Neuronal stem cell (in vitro differentiated cells): ENCODE data around the gene ALPL.
A peak's percentile ranks its signal among the peaks of the same experiment; 100 is the strongest.

ENCODE experiments used
- DNase-seq: peaks from one replicate; pipeline ENCODE4 v3.0.0-alpha.2; 2013; ENCODE audit warnings: low spot score
- H2AFZ ChIP-seq: one replicate; pipeline ENCODE4 v1.6.1; 2013; ENCODE audit warnings: mild to moderate bottlenecking, low read length, inconsistent platforms
- H2AK5ac ChIP-seq: 2 replicates; pipeline ENCODE4 v1.6.1; 2013; ENCODE audit warnings: low read depth, mild to moderate bottlenecking, inconsistent platforms, low read length, moderate library complexity, mixed read lengths
- H2BK120ac ChIP-seq: 2 replicates; pipeline ENCODE4 v1.6.1; 2013; ENCODE audit warnings: low read depth, mild to moderate bottlenecking, inconsistent platforms, low read length, moderate library complexity, mixed read lengths
- H2BK12ac ChIP-seq: one replicate; pipeline ENCODE4 v1.6.1; 2013; ENCODE audit warnings: low read length, inconsistent platforms
- H2BK15ac ChIP-seq: 2 replicates; pipeline ENCODE4 v1.6.1; 2013; ENCODE audit warnings: mild to moderate bottlenecking, low read length, inconsistent platforms, mixed read lengths
- H2BK5ac ChIP-seq: one replicate; pipeline ENCODE4 v1.6.1; 2013; ENCODE audit warnings: inconsistent platforms, mild to moderate bottlenecking, low read length, moderate library complexity
- H3K14ac ChIP-seq: one replicate; pipeline ENCODE4 v1.6.1; 2013; ENCODE audit warnings: low read length, inconsistent platforms
- H3K18ac ChIP-seq: 2 replicates; pipeline ENCODE4 v1.6.1; 2013; ENCODE audit warnings: low read length, inconsistent platforms
- H3K23ac ChIP-seq: 2 replicates; pipeline ENCODE4 v1.6.1; 2013; ENCODE audit warnings: low read depth, mild to moderate bottlenecking, mixed read lengths, low read length, inconsistent platforms; ENCODE audit not compliant: poor library complexity
- H3K27ac ChIP-seq: replicated peaks from 3 replicates; pipeline ENCODE4 v1.5.1; 2013; ENCODE audit warnings: low read length, inconsistent platforms
- H3K27me3 ChIP-seq, 3 experiments: 2 replicates each; pipeline ENCODE4 v1.6.1; 2013; ENCODE audit warnings: low read length in 3 of 3, mild to moderate bottlenecking in 2 of 3, inconsistent platforms in 1 of 3, low read depth in 1 of 3, mixed read lengths in 1 of 3, moderate library complexity in 1 of 3; ENCODE audit not compliant: control insufficient read depth in 3 of 3, insufficient read depth in 3 of 3
- H3K36me3 ChIP-seq, 2 donors: replicated peaks in 1 of 2; 2 replicates each; pipeline ENCODE4 v1.6.1; 2013; ENCODE audit warnings: low read length in 2 of 2; ENCODE audit not compliant: control insufficient read depth in 2 of 2, insufficient read depth in 2 of 2
- H3K4ac ChIP-seq: 2 replicates; pipeline ENCODE4 v1.6.1; 2013; ENCODE audit warnings: inconsistent platforms, mild to moderate bottlenecking, low read length, moderate library complexity
- H3K4me1 ChIP-seq, 2 donors: 1 replicate in 1 of 2; 2 replicates in 1 of 2; pipeline ENCODE4 v1.6.1; 2013; ENCODE audit warnings: low read length in 2 of 2, low read depth in 1 of 2; ENCODE audit not compliant: control insufficient read depth in 2 of 2, insufficient read depth in 1 of 2
- H3K4me2 ChIP-seq: one replicate; pipeline ENCODE4 v1.6.1; 2013; ENCODE audit warnings: mild to moderate bottlenecking, low read length, inconsistent platforms; ENCODE audit not compliant: insufficient read depth, poor library complexity, severe bottlenecking
- H3K4me3 ChIP-seq, 2 donors: 2 replicates each; pipeline ENCODE4 v1.5.1; 2013; ENCODE audit warnings: low read length in 2 of 2, mild to moderate bottlenecking in 2 of 2, inconsistent platforms in 1 of 2, moderate library complexity in 1 of 2
- H3K79me1 ChIP-seq: one replicate; pipeline ENCODE4 v1.6.1; 2013; ENCODE audit warnings: low read depth, mild to moderate bottlenecking, inconsistent platforms, low read length, moderate library complexity
- H3K9ac ChIP-seq: one replicate; pipeline ENCODE4 v1.6.1; 2013; ENCODE audit warnings: mild to moderate bottlenecking, low read depth, low read length, inconsistent platforms; ENCODE audit not compliant: poor library complexity
- H3K9me3 ChIP-seq, 2 donors: replicated peaks in 1 of 2; 2 replicates each; pipeline versions ENCODE3 to v1.6.1; 2013; ENCODE audit warnings: low read length in 2 of 2, mild to moderate bottlenecking in 2 of 2, inconsistent platforms in 1 of 2, low read depth in 1 of 2, mixed read lengths in 1 of 2, moderate library complexity in 1 of 2; ENCODE audit not compliant: control insufficient read depth in 2 of 2, insufficient read depth in 1 of 2
- H4K8ac ChIP-seq: one replicate; pipeline ENCODE4 v1.6.1; 2013; ENCODE audit warnings: low read depth, mild to moderate bottlenecking, inconsistent platforms, low read length, moderate library complexity
- H4K91ac ChIP-seq: one replicate; pipeline ENCODE4 v1.6.1; 2013; ENCODE audit warnings: low read length, low read depth, mild to moderate bottlenecking, inconsistent platforms; ENCODE audit not compliant: poor library complexity
- WGBS, 2 donors: extraction: QIAGEN DNeasy Blood & Tissue Kit; methylation state at CpG; one replicate each; pipeline ENCODE4 v1.1.7; 2013; ENCODE audit warnings: missing lambda C conversion rate in 2 of 2, mixed read lengths in 1 of 2; ENCODE audit not compliant: insufficient read length in 2 of 2, insufficient replicate concordance in 1 of 2; ENCODE audit errors: extremely low coverage in 2 of 2; 5-methylcytosine and 5-hydroxymethylcytosine counted together

ALPL gene

DNA sequence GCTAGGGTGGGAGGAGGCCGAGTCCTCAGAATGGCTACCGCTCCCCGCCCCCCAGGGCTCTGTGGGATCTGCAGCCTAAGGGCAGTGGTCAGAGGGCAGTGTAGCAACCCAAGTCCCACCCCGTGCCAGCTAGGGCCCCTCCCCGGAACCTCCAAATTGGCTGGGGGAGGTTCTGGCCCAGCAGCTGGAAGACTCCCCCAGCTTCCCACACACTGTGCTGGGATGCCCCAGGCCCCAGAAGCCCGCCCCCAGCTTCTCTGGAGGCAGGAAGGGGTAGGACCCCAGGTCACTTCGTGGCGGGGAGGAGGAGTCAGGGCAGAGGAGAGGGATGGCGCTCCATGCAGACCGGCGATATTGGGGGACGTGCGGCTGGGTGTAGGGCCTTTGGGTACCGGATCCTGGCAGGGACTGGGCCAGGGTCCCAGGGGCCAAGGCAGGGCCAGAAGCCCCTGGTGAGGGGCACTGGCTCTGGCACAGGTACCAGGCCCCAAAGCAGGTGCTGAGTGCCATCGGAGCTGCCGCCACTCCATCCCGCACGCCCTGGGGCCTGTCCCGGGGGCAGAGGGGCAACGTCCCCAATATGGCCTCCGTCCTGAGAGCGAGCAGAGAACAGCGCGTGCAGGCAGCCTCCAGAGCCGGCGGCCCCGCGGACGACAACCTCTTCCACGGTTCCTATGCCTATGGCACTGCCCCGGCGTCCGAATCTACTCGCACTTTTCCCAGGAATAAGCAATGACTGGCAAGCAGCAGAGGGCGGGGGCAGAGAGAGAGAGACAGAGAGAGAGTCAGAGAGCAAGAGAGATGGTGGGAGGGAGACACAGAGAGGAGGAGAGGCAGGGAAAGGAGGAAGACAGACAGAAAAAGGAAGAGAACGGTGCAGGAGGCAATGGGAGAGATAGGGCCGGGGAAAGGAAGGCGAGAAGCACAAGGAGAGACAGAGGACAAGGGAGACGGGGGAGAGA is 94.2 kb downstream of the ALPL start:
- H4K8ac ChIP-seq: no peak overlapping the region
- H3K4me1 ChIP-seq: peaks cover 3 to 12% of the 10 kb centered on the region in 2 donors
- no peaks in the 10 kb centered on the region for H3K79me1 ChIP-seq
- no peak for DNase-seq
- peak overlapping the region; percentile 68 for H3K23ac ChIP-seq
- no peak overlapping the region for H2BK120ac ChIP-seq
- peaks cover 0 to 10% (median 2%) of the 10 kb centered on the region in 3 experiments for H3K27me3 ChIP-seq
- H3K4ac ChIP-seq: no peak overlapping the region
- H2AFZ ChIP-seq: peak overlapping the region; percentile 63
- H2AK5ac ChIP-seq: peak overlapping the region; percentile 89
- H3K18ac ChIP-seq: peak overlapping the region; percentile 82
- peak overlapping the region; percentile 17 for H3K14ac ChIP-seq
- H3K9ac ChIP-seq: peak overlapping the region; percentile 67
- no CpG with 5 or more reads among the region's 39 CpGs for WGBS, 2 donors
- H3K9me3 ChIP-seq: no peaks in the 10 kb centered on the region
- H2BK5ac ChIP-seq: no peak overlapping the region
- no peak overlapping the region for H3K4me3 ChIP-seq
- H2BK15ac ChIP-seq: peak overlapping the region; percentile 72
- no peak overlapping the region for H3K27ac ChIP-seq
- peak overlapping the region; percentile 6 for H2BK12ac ChIP-seq
- H3K36me3 ChIP-seq: no peaks in the 10 kb centered on the region
- H4K91ac ChIP-seq: no peak overlapping the region
- no peak overlapping the region for H3K4me2 ChIP-seq

DNA sequence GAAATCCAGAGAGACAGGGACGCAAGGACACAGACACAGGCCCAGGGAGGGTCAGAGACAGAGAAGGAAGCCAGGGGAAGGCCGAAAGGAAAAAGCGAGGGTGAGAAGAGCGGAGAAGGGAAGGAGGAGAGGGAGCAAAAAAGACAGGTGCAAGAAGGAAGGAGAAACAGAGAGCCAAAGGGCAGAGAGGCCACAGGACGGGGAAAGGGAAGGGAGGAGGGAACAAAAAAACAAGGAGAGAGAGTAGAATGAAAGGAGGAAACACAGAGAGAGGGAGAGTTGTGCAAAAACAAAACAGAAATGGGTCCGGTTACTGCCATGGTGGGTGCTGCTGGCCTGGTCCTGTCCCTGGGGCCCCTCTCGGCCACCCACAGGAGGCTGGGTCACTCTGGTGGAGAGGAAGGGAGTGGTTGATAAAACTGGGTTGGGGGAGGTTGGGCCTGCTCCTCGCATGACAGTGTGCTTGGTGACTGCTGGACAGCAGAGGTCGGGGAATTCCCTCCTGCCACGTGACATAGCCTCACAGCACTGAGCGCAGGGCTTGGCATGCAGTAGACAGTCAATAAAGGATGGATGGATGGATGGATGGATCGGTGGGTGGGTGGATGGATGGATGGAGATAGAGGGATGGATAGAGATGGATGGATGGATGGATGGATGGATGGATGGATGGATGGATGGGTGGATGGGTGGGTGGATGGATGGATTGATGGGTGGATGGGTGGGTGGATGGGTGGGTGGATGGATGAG is 95.2 kb downstream of the ALPL start:
- Histone ChIP-seq H3K4ac (no peak overlapping the region), H2BK120ac (no peak overlapping the region), H3K4me3 (no peak overlapping the region), H3K9ac (no peak overlapping the region), H3K9me3 (no peaks in the 10 kb centered on the region), H3K23ac (peak overlapping the region; percentile 27), H3K4me2 (no peak overlapping the region), H4K8ac (no peak overlapping the region), H2AFZ (peak overlapping the region; percentile 63), H3K27ac (no peak overlapping the region), H2BK15ac (no peak overlapping the region), H3K79me1 (no peaks in the 10 kb centered on the region), H4K91ac (no peak overlapping the region), H3K4me1 (peaks cover 3 to 12% of the 10 kb centered on the region in 2 donors), H3K14ac (no peak overlapping the region), H2BK5ac (no peak overlapping the region), H3K18ac (no peak overlapping the region), H3K27me3 (peaks cover 0 to 10% (median 2%) of the 10 kb centered on the region in 3 experiments), H2BK12ac (no peak overlapping the region), H2AK5ac (no peak overlapping the region), H3K36me3 (no peaks in the 10 kb centered on the region)
- DNase-seq: no peak
- 100% methylated on average over 1 of the region's 12 CpGs; no CpG with 5 or more reads in 1 of the 2 donors for WGBS, 2 donors

DNA sequence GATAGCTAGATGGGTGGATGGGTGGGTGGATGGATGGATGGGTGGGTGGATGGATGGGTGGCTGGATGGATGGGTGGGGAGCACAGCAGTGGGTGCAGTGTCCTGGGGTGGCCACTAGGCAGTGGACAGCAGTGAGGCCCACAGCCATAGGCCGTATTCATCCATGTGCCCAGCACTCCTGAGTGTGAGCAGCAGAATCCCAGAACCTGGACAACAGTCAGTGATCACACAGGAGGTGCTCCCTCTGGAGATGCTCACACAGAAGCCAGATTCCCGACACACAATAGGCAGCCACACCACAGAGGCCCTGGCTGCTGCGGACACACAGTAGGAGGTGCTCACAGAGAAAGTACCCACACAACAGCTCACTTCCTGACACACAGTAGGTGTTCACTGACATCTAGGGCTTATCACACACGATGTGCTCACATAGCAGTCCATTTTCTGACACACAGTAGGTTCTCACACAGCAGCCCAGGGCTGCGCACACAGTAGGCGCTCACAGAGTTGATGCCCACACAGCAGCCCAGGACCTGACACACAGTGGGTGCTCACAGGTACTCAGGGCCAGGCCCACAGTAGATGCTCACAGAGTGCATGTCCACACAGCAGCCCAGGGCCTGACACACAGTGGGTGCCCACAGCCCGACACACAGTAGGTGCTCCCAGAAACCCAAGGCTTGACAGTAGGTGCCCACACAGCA is 95.9 kb downstream of the ALPL start:
- Histone ChIP-seq H2AK5ac (peak overlapping the region; percentile 97), H3K27me3 (peaks cover 0 to 10% (median 2%) of the 10 kb centered on the region in 3 experiments), H3K4me3 (no peak overlapping the region), H4K91ac (no peak overlapping the region), H3K27ac (no peak overlapping the region), H2AFZ (no peak overlapping the region), H3K18ac (peak overlapping the region; percentile 64), H2BK5ac (no peak overlapping the region), H3K4me2 (no peak overlapping the region), H3K23ac (peak overlapping the region; percentile 97), H3K4ac (peak overlapping the region; percentile 4), H3K14ac (peak overlapping the region; percentile 87), H2BK12ac (no peak overlapping the region), H2BK120ac (no peak overlapping the region), H3K9ac (peak overlapping the region; percentile 17), H3K36me3 (no peaks in the 10 kb centered on the region), H2BK15ac (peak overlapping the region; percentile 89), H4K8ac (no peak overlapping the region), H3K4me1 (peaks cover 3 to 12% of the 10 kb centered on the region in 2 donors), H3K79me1 (no peaks in the 10 kb centered on the region), H3K9me3 (no peaks in the 10 kb centered on the region)
- no CpG with 5 or more reads among the region's 7 CpGs for WGBS, 2 donors
- no peak for DNase-seq
